Breast epithelium (tissue), 3 donors: ENCODE measurements around the gene RAB33A.

ENCODE experiments used
- POLR2A ChIP-seq: fragments of 450-650 bp; IDR thresholded peaks from one replicate; pipeline ENCODE4 v1.6.1; 2016; ENCODE audit warnings: antibody characterized with exemption, mild to moderate bottlenecking, moderate library complexity
- POLR2AphosphoS5 ChIP-seq, 3 donors: sonication (generic); formaldehyde crosslinking; IDR thresholded peaks; one replicate each; pipeline ENCODE4 v1.6.1; 2017; ENCODE audit warnings: antibody characterized with exemption in 3 of 3
- TF ChIP-seq, protein P1 (sequence below), 3 donors: fragments of 450-650 bp; IDR thresholded peaks; one replicate each; pipeline ENCODE4 v1.5.1; 2016 to 2017; ENCODE audit warnings: antibody characterized with exemption in 3 of 3, mild to moderate bottlenecking in 3 of 3, moderate library complexity in 3 of 3

DNA sequence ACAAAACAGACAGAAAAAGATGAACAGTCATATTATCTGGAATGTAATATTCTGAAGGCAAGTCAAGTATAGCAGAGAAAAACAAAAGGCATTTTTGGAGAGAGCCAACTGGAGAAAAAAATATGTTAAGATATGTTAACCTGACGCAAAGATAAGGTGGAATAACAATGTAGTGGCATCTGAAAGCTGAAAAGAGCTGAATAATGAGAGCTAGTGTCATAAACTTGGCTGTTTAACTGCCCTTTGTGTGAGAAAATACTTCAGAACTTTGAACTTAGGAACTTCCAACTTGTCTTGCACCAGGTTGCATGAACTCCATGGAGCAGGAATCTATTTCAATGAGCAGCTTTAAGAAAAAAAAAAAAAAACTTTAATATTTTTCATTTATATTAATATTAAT lies 32.9 kb downstream of the RAB33A start:
- TF ChIP-seq, protein P1, sequence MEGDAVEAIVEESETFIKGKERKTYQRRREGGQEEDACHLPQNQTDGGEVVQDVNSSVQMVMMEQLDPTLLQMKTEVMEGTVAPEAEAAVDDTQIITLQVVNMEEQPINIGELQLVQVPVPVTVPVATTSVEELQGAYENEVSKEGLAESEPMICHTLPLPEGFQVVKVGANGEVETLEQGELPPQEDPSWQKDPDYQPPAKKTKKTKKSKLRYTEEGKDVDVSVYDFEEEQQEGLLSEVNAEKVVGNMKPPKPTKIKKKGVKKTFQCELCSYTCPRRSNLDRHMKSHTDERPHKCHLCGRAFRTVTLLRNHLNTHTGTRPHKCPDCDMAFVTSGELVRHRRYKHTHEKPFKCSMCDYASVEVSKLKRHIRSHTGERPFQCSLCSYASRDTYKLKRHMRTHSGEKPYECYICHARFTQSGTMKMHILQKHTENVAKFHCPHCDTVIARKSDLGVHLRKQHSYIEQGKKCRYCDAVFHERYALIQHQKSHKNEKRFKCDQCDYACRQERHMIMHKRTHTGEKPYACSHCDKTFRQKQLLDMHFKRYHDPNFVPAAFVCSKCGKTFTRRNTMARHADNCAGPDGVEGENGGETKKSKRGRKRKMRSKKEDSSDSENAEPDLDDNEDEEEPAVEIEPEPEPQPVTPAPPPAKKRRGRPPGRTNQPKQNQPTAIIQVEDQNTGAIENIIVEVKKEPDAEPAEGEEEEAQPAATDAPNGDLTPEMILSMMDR (IDR thresholded peaks at IDR 0.05) = no peak
- TF ChIP-seq POLR2A (no peak), POLR2AphosphoS5 (IDR thresholded peaks at IDR 0.05) (no peak)
